HL-60 (cell line): ENCODE results near the gene TENM4.

Experiments used
- DNase-seq, 2 experiments: peaks; one replicate each; pipeline ENCODE4 v3.0.0-alpha.2; 2010 to 2020; ENCODE audit warnings: low read depth in 1 of 2, low spot score in 1 of 2
- H3K27ac ChIP-seq: fragments of 250-450 bp; sonication (Bioruptor Pico); replicated peaks from 2 replicates; pipeline ENCODE4 v1.5.1; 2020; ENCODE audit warnings: mild to moderate bottlenecking, moderate library complexity
- H3K27me3 ChIP-seq: fragments of 250-450 bp; sonication (Bioruptor Pico); 2 replicates; pipeline ENCODE4 v1.5.1; 2021; ENCODE audit warnings: mild to moderate bottlenecking, moderate library complexity; ENCODE audit not compliant: insufficient read depth, poor library complexity, severe bottlenecking
- H3K4me3 ChIP-seq: replicated peaks from 2 replicates; pipeline ENCODE4 v1.5.1; 2011; ENCODE audit warnings: mild to moderate bottlenecking, control low read depth, low read length; ENCODE audit not compliant: insufficient read depth
- GABPA ChIP-seq: IDR thresholded peaks from 2 replicates; pipeline ENCODE4 v1.6.1; 2012; ENCODE audit warnings: low read depth
- POLR2AphosphoS5 ChIP-seq: IDR thresholded peaks from 2 replicates; pipeline ENCODE4 v1.6.1; 2012; ENCODE audit warnings: low read depth
- SPI1 ChIP-seq: IDR thresholded peaks from 2 replicates; pipeline ENCODE4 v1.6.1; 2012; ENCODE audit warnings: low read depth, mild to moderate bottlenecking, borderline replicate concordance
- TF ChIP-seq, protein P1 (sequence below): IDR thresholded peaks from 2 replicates; pipeline ENCODE4 v1.6.1; 2012; ENCODE audit warnings: low read depth; ENCODE audit not compliant: insufficient replicate concordance
- TF ChIP-seq, protein P2 (sequence below): IDR thresholded peaks from one replicate; pipeline ENCODE4 v1.5.1; 2011; ENCODE audit warnings: low read length, control low read depth, inconsistent platforms; ENCODE audit not compliant: insufficient read depth

The TENM4 gene

DNA sequence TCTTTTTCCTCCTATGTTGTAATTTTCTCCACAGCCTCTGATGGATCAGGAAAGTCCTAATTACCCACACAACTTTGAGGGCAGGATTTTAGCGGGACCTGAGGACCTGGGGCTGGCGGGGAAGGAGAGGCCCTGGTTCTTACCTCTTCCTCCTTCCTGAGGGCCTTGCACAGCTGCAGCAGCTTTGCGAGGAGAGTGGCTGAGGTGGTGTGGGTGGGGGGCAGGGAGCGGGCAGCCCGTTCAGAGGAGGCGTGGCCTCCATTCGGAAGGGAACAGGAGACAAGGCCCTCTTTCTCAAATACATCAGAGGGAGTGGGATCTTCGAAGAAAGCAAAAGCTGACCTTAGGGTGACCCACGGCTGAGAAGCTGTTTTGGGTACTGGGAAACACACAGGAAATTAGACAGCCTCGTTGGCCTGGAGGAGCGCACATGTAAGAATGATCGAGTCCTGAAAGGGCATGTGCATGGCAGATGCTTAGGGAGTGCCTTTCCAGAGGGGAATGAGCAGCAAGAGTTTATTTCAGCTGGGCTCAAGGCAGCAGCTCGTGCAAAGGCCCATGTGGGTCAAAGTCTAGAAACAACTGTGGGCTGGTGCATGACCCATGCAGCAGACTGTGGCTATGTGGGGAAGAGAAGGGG lies 789.6 kb downstream of the TENM4 start:
- Histone ChIP-seq H3K27ac (no peak overlapping the region), H3K27me3 (no peaks in the 10 kb centered on the region), H3K4me3 (no peak overlapping the region)
- DNase-seq: no peak
- TF ChIP-seq GABPA: no peak
- no peak for TF ChIP-seq POLR2AphosphoS5
- TF ChIP-seq, protein P1, sequence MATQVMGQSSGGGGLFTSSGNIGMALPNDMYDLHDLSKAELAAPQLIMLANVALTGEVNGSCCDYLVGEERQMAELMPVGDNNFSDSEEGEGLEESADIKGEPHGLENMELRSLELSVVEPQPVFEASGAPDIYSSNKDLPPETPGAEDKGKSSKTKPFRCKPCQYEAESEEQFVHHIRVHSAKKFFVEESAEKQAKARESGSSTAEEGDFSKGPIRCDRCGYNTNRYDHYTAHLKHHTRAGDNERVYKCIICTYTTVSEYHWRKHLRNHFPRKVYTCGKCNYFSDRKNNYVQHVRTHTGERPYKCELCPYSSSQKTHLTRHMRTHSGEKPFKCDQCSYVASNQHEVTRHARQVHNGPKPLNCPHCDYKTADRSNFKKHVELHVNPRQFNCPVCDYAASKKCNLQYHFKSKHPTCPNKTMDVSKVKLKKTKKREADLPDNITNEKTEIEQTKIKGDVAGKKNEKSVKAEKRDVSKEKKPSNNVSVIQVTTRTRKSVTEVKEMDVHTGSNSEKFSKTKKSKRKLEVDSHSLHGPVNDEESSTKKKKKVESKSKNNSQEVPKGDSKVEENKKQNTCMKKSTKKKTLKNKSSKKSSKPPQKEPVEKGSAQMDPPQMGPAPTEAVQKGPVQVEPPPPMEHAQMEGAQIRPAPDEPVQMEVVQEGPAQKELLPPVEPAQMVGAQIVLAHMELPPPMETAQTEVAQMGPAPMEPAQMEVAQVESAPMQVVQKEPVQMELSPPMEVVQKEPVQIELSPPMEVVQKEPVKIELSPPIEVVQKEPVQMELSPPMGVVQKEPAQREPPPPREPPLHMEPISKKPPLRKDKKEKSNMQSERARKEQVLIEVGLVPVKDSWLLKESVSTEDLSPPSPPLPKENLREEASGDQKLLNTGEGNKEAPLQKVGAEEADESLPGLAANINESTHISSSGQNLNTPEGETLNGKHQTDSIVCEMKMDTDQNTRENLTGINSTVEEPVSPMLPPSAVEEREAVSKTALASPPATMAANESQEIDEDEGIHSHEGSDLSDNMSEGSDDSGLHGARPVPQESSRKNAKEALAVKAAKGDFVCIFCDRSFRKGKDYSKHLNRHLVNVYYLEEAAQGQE: no peak
- no peak for TF ChIP-seq SPI1
- TF ChIP-seq, protein P2, sequence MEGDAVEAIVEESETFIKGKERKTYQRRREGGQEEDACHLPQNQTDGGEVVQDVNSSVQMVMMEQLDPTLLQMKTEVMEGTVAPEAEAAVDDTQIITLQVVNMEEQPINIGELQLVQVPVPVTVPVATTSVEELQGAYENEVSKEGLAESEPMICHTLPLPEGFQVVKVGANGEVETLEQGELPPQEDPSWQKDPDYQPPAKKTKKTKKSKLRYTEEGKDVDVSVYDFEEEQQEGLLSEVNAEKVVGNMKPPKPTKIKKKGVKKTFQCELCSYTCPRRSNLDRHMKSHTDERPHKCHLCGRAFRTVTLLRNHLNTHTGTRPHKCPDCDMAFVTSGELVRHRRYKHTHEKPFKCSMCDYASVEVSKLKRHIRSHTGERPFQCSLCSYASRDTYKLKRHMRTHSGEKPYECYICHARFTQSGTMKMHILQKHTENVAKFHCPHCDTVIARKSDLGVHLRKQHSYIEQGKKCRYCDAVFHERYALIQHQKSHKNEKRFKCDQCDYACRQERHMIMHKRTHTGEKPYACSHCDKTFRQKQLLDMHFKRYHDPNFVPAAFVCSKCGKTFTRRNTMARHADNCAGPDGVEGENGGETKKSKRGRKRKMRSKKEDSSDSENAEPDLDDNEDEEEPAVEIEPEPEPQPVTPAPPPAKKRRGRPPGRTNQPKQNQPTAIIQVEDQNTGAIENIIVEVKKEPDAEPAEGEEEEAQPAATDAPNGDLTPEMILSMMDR: no peak

DNA sequence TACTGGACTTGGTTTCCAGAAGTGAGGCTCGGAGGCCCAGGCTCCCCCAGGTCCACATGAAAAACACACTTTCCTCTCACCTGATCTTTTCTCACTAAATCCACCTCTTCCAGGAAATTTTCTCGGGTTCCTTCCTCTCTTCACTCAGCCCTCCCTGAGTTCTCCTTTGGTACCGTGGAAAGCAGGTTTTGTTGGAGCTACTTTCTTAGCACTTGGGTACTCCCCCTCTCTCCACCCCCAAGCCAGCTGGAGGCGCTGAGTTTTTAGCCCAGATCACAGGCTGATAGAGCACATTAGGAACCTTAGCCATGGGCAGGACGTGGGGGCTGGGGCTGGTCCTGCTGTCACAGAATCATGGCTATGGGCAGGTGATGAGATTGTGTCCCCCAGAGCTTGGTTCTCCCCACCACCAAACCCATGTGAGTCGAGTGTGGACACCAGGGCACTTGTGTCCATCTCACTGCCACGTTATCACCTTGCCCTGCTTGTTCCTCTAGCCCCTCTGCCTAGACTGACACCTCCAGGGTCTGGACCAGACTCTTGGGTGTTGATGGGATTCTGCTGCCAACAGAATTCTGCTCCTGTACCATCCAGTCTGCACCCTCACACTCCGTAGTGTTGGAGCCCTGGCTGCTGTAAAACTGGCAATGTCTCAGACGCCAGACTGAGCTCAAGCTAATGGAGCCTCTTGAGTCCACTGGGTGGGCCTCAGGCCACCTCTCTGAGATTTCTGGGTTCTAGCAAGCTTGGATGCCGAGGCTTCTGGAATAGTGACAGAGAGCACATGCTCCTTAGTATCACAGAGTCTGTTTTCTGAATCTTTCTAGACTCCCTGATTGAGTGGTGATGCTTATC lies 791.2 kb downstream of the TENM4 start:
- H3K4me3 ChIP-seq: no peak overlapping the region
- no peaks in the 10 kb centered on the region for H3K27me3 ChIP-seq
- no peak overlapping the region for H3K27ac ChIP-seq
- DNase-seq: no peak
- TF ChIP-seq, protein P1: no peak
- TF ChIP-seq POLR2AphosphoS5 (no peak), GABPA (no peak), SPI1 (no peak)
- TF ChIP-seq, protein P2: no peak

DNA sequence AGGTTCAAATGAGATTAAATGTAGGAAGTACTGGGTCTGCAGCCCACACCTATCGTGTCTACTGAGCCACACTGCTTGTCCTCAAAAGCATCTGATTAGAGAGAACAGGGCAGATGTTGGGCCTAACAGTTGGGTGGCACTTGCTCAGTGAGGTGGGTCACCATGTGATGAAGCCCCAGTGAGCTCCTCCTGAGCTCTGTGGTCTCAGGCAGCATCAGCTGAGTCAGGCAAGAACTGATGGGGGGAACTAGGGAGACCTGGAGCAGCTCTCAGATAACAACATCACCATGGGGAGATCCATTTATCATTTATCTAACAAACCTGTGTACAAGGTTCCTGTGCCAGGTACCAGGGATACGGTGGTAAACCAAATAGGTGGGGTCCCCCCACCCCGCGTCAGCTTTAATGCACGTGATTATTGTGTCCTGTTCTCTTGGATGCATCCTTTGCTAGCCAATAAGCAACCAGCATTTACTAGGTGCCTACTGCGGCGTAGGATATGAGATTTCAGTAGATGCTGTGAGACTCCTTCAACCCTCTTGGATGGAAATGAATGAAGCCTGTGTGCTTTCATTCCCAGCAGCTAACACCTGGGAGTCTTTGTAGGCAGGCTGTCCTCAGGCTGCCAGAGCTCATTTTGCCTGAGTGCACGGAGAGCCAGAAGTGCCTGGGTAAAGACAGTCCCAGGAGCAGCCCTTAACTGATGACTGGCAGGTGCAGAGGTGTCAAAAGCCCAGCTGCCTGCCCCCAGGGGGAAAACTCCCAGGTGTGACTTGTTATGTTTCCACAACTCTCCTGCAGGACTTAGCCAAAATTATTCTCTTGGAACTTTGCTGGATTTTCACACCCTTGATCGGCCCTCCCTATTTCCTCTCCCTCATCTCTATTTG lies 792.6 kb downstream of the TENM4 start:
- DNase-seq: no peak
- Histone ChIP-seq H3K27me3 (peaks cover 3% of the 10 kb centered on the region), H3K27ac (no peak overlapping the region), H3K4me3 (no peak overlapping the region)
- TF ChIP-seq, protein P1: no peak
- no peak for TF ChIP-seq SPI1
- no peak for TF ChIP-seq POLR2AphosphoS5
- no peak for TF ChIP-seq GABPA
- TF ChIP-seq, protein P2: no peak
